Lung (tissue), 12 donors: ENCODE results near the gene C4BPB. TPM values are rescaled to one million over a fixed set of nuclear protein-coding genes. Genes with fewer than 3 reads are reported as not detected.

Experiments used
- ATAC-seq: fragments of 200-7000 bp; cut with Tn5 transposase; one replicate; pipeline ENCODE4 v1.9.1; 2020; ENCODE audit warnings: moderate number of reproducible peaks; ENCODE audit not compliant: insufficient read depth, low FRiP score
- DNase-seq, 3 donors: peaks; one replicate each; pipeline ENCODE4 v3.0.0-alpha.2; 2013 to 2017
- H3K27ac ChIP-seq, 2 donors: one replicate each; pipeline ENCODE4 v1.5.1; 2013; ENCODE audit warnings: mild to moderate bottlenecking in 2 of 2, moderate library complexity in 2 of 2, control low read depth in 1 of 2, inconsistent platforms in 1 of 2, low read depth in 1 of 2, low read length in 1 of 2
- H3K27me3 ChIP-seq, 3 donors: one replicate each; pipeline ENCODE4 v1.5.1; 2013; ENCODE audit warnings: low read length in 2 of 3; ENCODE audit not compliant: control insufficient read depth in 3 of 3, insufficient read depth in 3 of 3
- H3K36me3 ChIP-seq, 4 donors: one replicate each; pipeline ENCODE4 v1.5.1; 2013; ENCODE audit warnings: low read length in 4 of 4, mild to moderate bottlenecking in 1 of 4, moderate library complexity in 1 of 4; ENCODE audit not compliant: control insufficient read depth in 4 of 4, insufficient read depth in 4 of 4
- H3K4me1 ChIP-seq, 5 donors: one replicate each; pipeline ENCODE4 v1.5.1; 2013; ENCODE audit warnings: low read length in 5 of 5, mild to moderate bottlenecking in 2 of 5, moderate library complexity in 1 of 5; ENCODE audit not compliant: control insufficient read depth in 5 of 5, insufficient read depth in 5 of 5
- H3K4me3 ChIP-seq: one replicate; pipeline ENCODE4 v1.5.1; 2013; ENCODE audit warnings: mild to moderate bottlenecking, control low read depth, moderate library complexity
- H3K9ac ChIP-seq, 2 donors: one replicate each; pipeline ENCODE4 v1.5.1; 2013; ENCODE audit warnings: low read length in 2 of 2, control low read depth in 1 of 2; ENCODE audit not compliant: insufficient read depth in 1 of 2
- H3K9me3 ChIP-seq, 4 donors: one replicate each; pipeline ENCODE4 v1.5.1; 2013; ENCODE audit warnings: low read length in 3 of 4, mild to moderate bottlenecking in 1 of 4, moderate library complexity in 1 of 4; ENCODE audit not compliant: control insufficient read depth in 4 of 4, insufficient read depth in 3 of 4
- WGBS, 2 donors: extraction: QIAGEN DNeasy Blood & Tissue Kit; methylation state at CpG; one replicate each; pipeline ENCODE4 v1.1.7; 2013; 5-methylcytosine and 5-hydroxymethylcytosine counted together
- polyA plus RNA-seq, 2 donors: library from polyadenylated mRNA; stranded (reverse); fragments of 200-250 nt; gene quantifications; one replicate each; pipeline ENCODE4 v1.2.1, GENCODE V29; 2013
- total RNA-seq, 2 donors: library from RNA; depleted of rRNA in 1 of 2; stranded (reverse); fragments of >200 nt in 1 of 2; gene quantifications; one replicate each; pipeline ENCODE4 v1.2.1, GENCODE V29; 2014 to 2021
- TF ChIP-seq, protein P1 (sequence below): IDR thresholded peaks from 2 replicates; pipeline ENCODE4 v1.5.1; 2012; ENCODE audit warnings: mild to moderate bottlenecking; ENCODE audit errors: control extremely low read depth, extremely low read depth
- donor health status: control.
- donor health status: control.
- donor health status: Bipolar disorder and iron deficiency.
- donor health status: healthy.
- donor health status: DM: yes; HTN: yes; CAD: no.

Gene C4BPB
- total and polyA plus RNA-seq, 4 donors, result 2.6 to 6.5 (median 4.7) TPM

DNA sequence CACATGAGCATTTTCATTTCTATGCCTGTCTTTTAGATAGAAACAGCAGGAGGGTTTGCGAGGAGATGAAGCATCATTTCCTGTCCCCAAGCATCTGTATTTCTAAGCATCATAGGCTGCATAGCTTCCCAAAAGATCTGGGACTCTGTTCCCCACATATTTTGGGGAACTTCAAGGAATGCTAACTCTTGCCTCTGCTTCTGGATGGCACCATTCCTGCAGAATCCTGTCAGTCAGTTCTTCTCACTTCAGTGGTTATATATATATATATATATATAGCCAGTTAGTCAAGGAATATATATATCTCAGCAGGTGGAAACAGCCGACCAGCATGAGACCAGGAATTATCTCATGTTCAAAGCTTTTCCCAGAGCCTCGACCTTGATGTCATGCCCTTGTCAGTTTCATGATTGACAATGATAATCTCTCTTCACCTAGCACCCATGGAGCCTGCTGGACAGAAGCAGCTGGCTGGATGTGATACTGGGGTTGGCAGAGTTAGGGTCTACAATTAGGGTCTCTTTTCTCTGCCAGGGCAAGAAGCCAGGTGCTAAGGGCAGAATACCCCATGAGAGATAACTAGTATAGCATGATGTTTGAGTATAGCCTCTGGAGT, 33.2 kb upstream of the C4BPB start:
- Histone ChIP-seq H3K4me1 (peaks cover 0 to 5% (median 4%) of the 10 kb centered on the region in 5 donors), H3K27me3 (no peaks in the 10 kb centered on the region), H3K36me3 (peaks cover 0 to 3% (median 0%) of the 10 kb centered on the region in 4 donors), H3K4me3 (no peak overlapping the region), H3K9ac (no peak overlapping the region), H3K27ac (peak overlapping the region in 1 of 2 donors; percentile 78), H3K9me3 (no peaks in the 10 kb centered on the region)
- ATAC-seq (no peak), DNase-seq (no peak)
- TF ChIP-seq, protein P1, sequence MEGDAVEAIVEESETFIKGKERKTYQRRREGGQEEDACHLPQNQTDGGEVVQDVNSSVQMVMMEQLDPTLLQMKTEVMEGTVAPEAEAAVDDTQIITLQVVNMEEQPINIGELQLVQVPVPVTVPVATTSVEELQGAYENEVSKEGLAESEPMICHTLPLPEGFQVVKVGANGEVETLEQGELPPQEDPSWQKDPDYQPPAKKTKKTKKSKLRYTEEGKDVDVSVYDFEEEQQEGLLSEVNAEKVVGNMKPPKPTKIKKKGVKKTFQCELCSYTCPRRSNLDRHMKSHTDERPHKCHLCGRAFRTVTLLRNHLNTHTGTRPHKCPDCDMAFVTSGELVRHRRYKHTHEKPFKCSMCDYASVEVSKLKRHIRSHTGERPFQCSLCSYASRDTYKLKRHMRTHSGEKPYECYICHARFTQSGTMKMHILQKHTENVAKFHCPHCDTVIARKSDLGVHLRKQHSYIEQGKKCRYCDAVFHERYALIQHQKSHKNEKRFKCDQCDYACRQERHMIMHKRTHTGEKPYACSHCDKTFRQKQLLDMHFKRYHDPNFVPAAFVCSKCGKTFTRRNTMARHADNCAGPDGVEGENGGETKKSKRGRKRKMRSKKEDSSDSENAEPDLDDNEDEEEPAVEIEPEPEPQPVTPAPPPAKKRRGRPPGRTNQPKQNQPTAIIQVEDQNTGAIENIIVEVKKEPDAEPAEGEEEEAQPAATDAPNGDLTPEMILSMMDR, result no peak
- 78 to 82% methylated on average over 3 of the region's 3 CpGs for WGBS, 2 donors

DNA sequence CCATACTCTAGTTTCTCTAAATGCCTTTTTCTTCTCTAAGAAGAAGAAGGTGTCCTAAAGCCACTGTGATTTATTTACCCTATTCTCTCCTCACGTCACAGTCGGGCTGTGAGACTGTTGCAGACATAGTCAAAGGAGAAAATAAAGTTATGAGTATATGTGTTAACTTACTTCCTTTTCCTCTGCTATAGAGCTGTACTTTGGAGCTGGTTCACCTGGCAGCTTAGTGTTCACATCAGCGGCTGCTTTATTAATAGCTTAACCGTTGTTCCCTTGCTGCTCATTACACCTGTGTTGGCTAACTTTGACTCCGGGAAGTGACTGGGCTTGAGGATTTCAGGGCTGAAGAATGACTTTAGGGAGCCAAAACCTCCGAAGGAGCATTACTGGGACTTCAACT, 32.0 kb upstream of the C4BPB start:
- H3K27ac ChIP-seq, result peak overlapping the region; percentile 64 to 72
- no peaks in the 10 kb centered on the region for H3K27me3 ChIP-seq
- H3K4me1 ChIP-seq, result peaks cover 0 to 5% (median 2%) of the 10 kb centered on the region in 5 donors
- DNase-seq (no peak), ATAC-seq (no peak)
- H3K9ac ChIP-seq, result no peak overlapping the region
- no peak overlapping the region for H3K4me3 ChIP-seq
- peaks cover 0 to 3% (median 0%) of the 10 kb centered on the region in 4 donors for H3K36me3 ChIP-seq
- no peaks in the 10 kb centered on the region for H3K9me3 ChIP-seq
- 70 to 83% methylated on average over 6 of the region's 6 CpGs for WGBS, 2 donors
- TF ChIP-seq, protein P1, result no peak

DNA sequence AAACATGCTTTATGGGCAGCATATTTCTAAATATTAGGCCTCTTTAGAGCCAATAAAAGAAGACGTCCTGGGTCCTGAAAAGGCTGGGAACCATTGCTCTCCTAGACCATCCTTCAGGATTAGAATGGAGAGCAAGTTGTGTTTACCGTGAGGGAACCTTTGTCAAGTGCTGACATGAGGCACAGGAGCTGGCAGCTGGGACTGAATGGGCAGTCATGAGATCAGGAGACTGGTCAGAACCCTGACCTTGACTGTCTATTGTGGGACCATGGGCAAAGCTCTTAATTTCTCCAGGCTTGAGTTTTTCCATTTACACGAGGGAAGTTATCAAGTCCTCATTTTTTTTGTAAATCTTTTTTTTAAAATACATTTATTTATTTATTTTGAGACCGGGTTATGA, 30.4 kb upstream of the C4BPB start:
- Histone ChIP-seq H3K9ac (peak overlapping the region in 1 of 2 donors; percentile 9), H3K4me3 (no peak overlapping the region), H3K27ac (peak overlapping the region in 1 of 2 donors; percentile 77), H3K27me3 (no peaks in the 10 kb centered on the region), H3K36me3 (peaks cover 0 to 15% (median 13%) of the 10 kb centered on the region in 4 donors), H3K9me3 (no peaks in the 10 kb centered on the region), H3K4me1 (peaks cover 0 to 2% (median 0%) of the 10 kb centered on the region in 5 donors)
- ATAC-seq (no peak), DNase-seq (no peak)
- 89 to 92% methylated on average over 4 of the region's 4 CpGs for WGBS, 2 donors
- TF ChIP-seq, protein P1, result no peak
